ENCODE data around the gene ASXL2.

DNA sequence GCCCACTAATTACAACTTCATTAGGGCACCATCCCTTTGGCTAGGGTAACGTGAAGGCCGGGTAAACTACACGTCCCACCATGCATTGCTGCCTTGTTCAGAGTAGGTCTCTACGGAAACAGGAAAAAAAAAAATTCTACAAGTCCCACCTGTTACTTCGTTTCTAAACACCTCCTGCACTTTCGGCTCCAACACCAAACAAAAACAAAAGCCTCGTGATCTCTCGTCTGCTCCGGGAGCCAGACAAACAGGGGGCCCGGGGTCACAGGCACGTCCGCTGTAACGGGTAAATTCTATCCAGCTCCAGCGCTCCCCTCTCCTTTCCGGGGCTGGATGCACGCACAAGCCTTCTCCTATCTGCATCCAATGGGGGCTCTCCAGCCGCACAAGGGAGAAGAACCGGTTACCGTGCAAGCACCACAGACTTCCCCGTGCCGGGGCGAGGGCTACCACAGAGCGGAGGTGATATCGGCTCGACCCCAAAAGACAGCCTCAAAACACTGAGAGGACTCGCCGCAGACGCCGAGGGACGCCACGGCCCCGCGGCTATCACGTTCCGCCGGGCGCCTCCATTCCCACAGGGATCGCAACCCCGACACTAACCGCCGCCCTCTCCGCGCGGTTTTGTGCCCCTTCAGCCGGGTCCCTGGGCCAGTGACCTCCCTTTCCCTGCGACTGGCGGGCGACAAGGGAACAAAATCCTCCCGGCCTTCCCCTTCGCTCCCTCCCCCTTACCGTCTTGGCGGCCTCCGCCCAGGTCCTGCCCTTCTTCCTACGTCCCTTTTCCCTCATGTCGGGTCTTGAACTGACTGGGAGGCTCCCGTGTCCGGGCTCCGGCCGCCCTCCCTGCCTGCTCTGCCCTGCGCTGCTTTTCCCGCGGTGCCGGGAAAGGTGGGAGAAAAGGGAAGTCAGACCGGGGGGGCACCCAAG lies 591 bp downstream of the ASXL2 start:
- TF ChIP-seq, protein P1, sequence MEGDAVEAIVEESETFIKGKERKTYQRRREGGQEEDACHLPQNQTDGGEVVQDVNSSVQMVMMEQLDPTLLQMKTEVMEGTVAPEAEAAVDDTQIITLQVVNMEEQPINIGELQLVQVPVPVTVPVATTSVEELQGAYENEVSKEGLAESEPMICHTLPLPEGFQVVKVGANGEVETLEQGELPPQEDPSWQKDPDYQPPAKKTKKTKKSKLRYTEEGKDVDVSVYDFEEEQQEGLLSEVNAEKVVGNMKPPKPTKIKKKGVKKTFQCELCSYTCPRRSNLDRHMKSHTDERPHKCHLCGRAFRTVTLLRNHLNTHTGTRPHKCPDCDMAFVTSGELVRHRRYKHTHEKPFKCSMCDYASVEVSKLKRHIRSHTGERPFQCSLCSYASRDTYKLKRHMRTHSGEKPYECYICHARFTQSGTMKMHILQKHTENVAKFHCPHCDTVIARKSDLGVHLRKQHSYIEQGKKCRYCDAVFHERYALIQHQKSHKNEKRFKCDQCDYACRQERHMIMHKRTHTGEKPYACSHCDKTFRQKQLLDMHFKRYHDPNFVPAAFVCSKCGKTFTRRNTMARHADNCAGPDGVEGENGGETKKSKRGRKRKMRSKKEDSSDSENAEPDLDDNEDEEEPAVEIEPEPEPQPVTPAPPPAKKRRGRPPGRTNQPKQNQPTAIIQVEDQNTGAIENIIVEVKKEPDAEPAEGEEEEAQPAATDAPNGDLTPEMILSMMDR (IDR thresholded peaks at IDR 0.05 in 4 of 5, conservative IDR thresholded peaks at IDR 0.05 in 1 of 5): no peak
- TF ChIP-seq POLR2A (IDR thresholded peaks at IDR 0.05): peak; percentile 31 to 60
